Liver (tissue), 9 donors: ENCODE results near the gene PLEK2. TPM values are rescaled to one million over a fixed set of nuclear protein-coding genes. Genes with fewer than 3 reads are reported as not detected.

ENCODE experiments used
- DNase-seq: peaks from one replicate; pipeline ENCODE4 v3.0.0-alpha.2; 2017; ENCODE audit warnings: low spot score
- H3K27ac ChIP-seq, 2 donors: one replicate each; pipeline ENCODE4 v1.7.0; 2013; ENCODE audit warnings: inconsistent platforms in 2 of 2, low read length in 2 of 2, control low read depth in 1 of 2, low read depth in 1 of 2, mild to moderate bottlenecking in 1 of 2
- H3K27me3 ChIP-seq, 4 donors: one replicate each; pipeline versions ENCODE4 v1.6.1 to v1.7.0; 2013; ENCODE audit warnings: low read length in 3 of 4, inconsistent platforms in 1 of 4, mild to moderate bottlenecking in 1 of 4, moderate library complexity in 1 of 4; ENCODE audit not compliant: control insufficient read depth in 4 of 4, insufficient read depth in 4 of 4
- H3K36me3 ChIP-seq, 4 donors: one replicate each; pipeline versions ENCODE4 v1.6.1 to v1.7.0; 2013; ENCODE audit warnings: low read length in 3 of 4, mild to moderate bottlenecking in 3 of 4, low read depth in 1 of 4, moderate library complexity in 1 of 4; ENCODE audit not compliant: control insufficient read depth in 4 of 4, insufficient read depth in 3 of 4
- H3K4me1 ChIP-seq, 4 donors: one replicate each; pipeline versions ENCODE4 v1.6.1 to v1.7.0; 2013; ENCODE audit warnings: low read length in 3 of 4, mild to moderate bottlenecking in 3 of 4, moderate library complexity in 1 of 4; ENCODE audit not compliant: control insufficient read depth in 4 of 4, insufficient read depth in 4 of 4
- H3K4me3 ChIP-seq, 3 donors: one replicate each; pipeline versions ENCODE4 v1.6.1 to v1.7.0; 2013; ENCODE audit warnings: low read length in 3 of 3, control low read depth in 1 of 3, low read depth in 1 of 3, mild to moderate bottlenecking in 1 of 3
- H3K9ac ChIP-seq, 2 donors: one replicate each; pipeline ENCODE4 v1.7.0; 2013; ENCODE audit warnings: low read length in 2 of 2, mild to moderate bottlenecking in 2 of 2, moderate library complexity in 2 of 2, control low read depth in 1 of 2, low read depth in 1 of 2
- H3K9me3 ChIP-seq, 4 donors: one replicate each; pipeline versions ENCODE4 v1.6.1 to v1.7.0; 2013; ENCODE audit warnings: low read length in 3 of 4; ENCODE audit not compliant: control insufficient read depth in 4 of 4
- EGR1 ChIP-seq, 2 donors: IDR thresholded peaks; 2 replicates each; pipeline ENCODE4 v1.6.1; 2016 to 2018; ENCODE audit warnings: antibody characterized with exemption in 2 of 2, low read depth in 2 of 2
- GABPA ChIP-seq, 2 donors: IDR thresholded peaks in 1 of 2; conservative IDR thresholded peaks in 1 of 2; 2 replicates each; pipeline ENCODE4 v1.6.1; 2016; ENCODE audit warnings: antibody characterized with exemption in 2 of 2, mild to moderate bottlenecking in 1 of 2, moderate library complexity in 1 of 2
- HNF4A ChIP-seq, 2 donors: conservative IDR thresholded peaks; 2 replicates each; pipeline ENCODE4 v1.6.1; 2016; ENCODE audit warnings: antibody characterized with exemption in 2 of 2, mild to moderate bottlenecking in 2 of 2
- JUND ChIP-seq, 2 donors: IDR thresholded peaks; 2 replicates each; pipeline ENCODE4 v1.6.1; 2016; ENCODE audit warnings: antibody characterized with exemption in 2 of 2
- NR2F2 ChIP-seq: IDR thresholded peaks from 2 replicates; pipeline ENCODE4 v1.6.1; 2016; ENCODE audit warnings: antibody characterized with exemption
- SP1 ChIP-seq: IDR thresholded peaks from 2 replicates; pipeline ENCODE4 v1.6.1; 2018; ENCODE audit warnings: antibody characterized with exemption, mild to moderate bottlenecking
- TAF1 ChIP-seq: conservative IDR thresholded peaks from 2 replicates; pipeline ENCODE4 v1.6.1; 2016; ENCODE audit warnings: antibody characterized with exemption, mild to moderate bottlenecking
- WGBS: extraction: QIAGEN DNeasy Blood & Tissue Kit; methylation state at CpG from one replicate; pipeline ENCODE4 v1.1.7; 2013; 5-methylcytosine and 5-hydroxymethylcytosine counted together
- polyA plus RNA-seq, 2 donors: library from polyadenylated mRNA; stranded (reverse) in 1 of 2; unstranded in 1 of 2; fragments of 200-250 nt in 1 of 2; fragments of >200 nt in 1 of 2; fragmentation: Nextera tagmentation in 1 of 2; extraction: Ambion mirVana in 1 of 2; gene quantifications; one replicate each; pipeline versions ENCODE4 v1.2.1 to v1.2.3, GENCODE V29; 2013 to 2015
- total RNA-seq, 2 donors: library from RNA; depleted of rRNA; stranded (reverse); fragments of >200 nt; gene quantifications; one replicate each; pipeline ENCODE4 v1.2.3, GENCODE V29; 2014
- TF ChIP-seq, protein P1 (sequence below): IDR thresholded peaks from 2 replicates; pipeline ENCODE4 v1.6.1; 2016; ENCODE audit warnings: antibody characterized with exemption
- TF ChIP-seq, protein P2 (sequence below): IDR thresholded peaks from 2 replicates; pipeline ENCODE4 v1.6.1; 2016; ENCODE audit warnings: antibody characterized with exemption, mild to moderate bottlenecking
- TF ChIP-seq, protein P3 (sequence below): fragments of 150-350 bp; IDR thresholded peaks from 2 replicates; pipeline ENCODE4 v1.5.1; 2017; ENCODE audit warnings: improper control_type of control experiment, low read depth, low read length; ENCODE audit not compliant: missing input control
- donor health status: healthy.
- donor health status: healthy.
- donor health status: healthy.
- donor health status: healthy.
- donor health status: healthy.

The PLEK2 gene
- total and polyA plus RNA-seq, 4 donors, result 6.1 to 17.4 (median 11.2) TPM

DNA sequence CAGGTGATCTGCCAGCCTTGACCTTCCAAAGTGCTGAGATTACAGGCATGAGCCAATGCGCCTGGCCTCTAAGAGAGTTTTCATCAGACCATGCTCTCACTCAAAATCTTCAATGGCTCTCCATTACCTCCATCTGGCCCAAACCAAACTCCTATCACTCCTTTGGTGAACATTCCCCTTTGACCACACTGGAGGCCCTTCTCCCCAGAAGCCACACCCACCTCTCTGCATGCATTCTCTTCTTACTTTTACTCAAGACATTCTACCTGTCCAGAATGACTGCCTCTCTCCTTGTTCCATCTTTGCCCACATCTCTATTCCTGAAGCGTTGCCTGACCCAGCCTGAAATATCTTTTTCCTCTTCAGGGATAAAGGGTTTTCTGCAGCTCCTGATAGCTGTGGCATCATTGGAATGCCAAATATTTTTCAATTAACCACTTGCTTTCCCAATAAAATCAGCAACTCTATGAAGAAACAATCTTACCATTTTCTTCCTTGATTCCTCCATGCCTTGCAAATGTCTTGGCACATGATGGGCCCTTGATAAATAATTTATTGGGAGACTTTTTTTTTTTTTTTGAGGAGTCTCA is 15.5 kb downstream of the PLEK2 start:
- no peak overlapping the region for H3K4me3 ChIP-seq
- H3K4me1 ChIP-seq, result peaks cover 0 to 4% (median 1%) of the 10 kb centered on the region in 4 donors
- H3K9me3 ChIP-seq, result no peaks in the 10 kb centered on the region
- no peaks in the 10 kb centered on the region for H3K36me3 ChIP-seq
- no peaks in the 10 kb centered on the region for H3K27me3 ChIP-seq
- H3K9ac ChIP-seq, result no peak overlapping the region
- DNase-seq, result no peak
- 88% methylated on average over 2 of the region's 2 CpGs for WGBS
- TF ChIP-seq NR2F2, result no peak
- TF ChIP-seq, protein P1, sequence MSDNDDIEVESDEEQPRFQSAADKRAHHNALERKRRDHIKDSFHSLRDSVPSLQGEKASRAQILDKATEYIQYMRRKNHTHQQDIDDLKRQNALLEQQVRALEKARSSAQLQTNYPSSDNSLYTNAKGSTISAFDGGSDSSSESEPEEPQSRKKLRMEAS, result no peak
- TF ChIP-seq, protein P2, sequence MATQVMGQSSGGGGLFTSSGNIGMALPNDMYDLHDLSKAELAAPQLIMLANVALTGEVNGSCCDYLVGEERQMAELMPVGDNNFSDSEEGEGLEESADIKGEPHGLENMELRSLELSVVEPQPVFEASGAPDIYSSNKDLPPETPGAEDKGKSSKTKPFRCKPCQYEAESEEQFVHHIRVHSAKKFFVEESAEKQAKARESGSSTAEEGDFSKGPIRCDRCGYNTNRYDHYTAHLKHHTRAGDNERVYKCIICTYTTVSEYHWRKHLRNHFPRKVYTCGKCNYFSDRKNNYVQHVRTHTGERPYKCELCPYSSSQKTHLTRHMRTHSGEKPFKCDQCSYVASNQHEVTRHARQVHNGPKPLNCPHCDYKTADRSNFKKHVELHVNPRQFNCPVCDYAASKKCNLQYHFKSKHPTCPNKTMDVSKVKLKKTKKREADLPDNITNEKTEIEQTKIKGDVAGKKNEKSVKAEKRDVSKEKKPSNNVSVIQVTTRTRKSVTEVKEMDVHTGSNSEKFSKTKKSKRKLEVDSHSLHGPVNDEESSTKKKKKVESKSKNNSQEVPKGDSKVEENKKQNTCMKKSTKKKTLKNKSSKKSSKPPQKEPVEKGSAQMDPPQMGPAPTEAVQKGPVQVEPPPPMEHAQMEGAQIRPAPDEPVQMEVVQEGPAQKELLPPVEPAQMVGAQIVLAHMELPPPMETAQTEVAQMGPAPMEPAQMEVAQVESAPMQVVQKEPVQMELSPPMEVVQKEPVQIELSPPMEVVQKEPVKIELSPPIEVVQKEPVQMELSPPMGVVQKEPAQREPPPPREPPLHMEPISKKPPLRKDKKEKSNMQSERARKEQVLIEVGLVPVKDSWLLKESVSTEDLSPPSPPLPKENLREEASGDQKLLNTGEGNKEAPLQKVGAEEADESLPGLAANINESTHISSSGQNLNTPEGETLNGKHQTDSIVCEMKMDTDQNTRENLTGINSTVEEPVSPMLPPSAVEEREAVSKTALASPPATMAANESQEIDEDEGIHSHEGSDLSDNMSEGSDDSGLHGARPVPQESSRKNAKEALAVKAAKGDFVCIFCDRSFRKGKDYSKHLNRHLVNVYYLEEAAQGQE, result no peak
- H3K27ac ChIP-seq, result no peak overlapping the region

DNA sequence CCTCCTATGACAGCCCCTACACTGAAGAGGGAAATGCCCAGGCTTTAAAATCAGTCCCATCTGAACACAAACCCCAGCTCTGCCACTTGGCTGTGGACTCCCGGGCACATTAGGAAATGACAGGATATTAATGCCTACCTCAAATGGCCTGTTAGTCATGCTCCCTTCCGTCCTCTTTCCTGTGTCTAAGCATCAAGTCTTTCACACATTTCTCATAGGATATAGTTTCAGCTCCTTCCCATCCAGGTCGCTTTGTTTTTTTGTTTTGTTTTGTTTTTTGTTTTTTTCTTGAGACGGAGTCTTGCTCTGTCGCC is 16.1 kb downstream of the PLEK2 start:
- no peak overlapping the region for H3K9ac ChIP-seq
- no peak overlapping the region for H3K4me3 ChIP-seq
- 90% methylated on average over 5 of the region's 5 CpGs for WGBS
- H3K9me3 ChIP-seq, result no peaks in the 10 kb centered on the region
- TF ChIP-seq EGR1 (IDR thresholded peaks at IDR 0.05; ENCODE audit: low read depth in 2 of 2) (no peak), NR2F2 (no peak), HNF4A (conservative IDR thresholded peaks at IDR 0.05) (no peak), GABPA (IDR thresholded peaks at IDR 0.05 in 1 of 2, conservative IDR thresholded peaks at IDR 0.05 in 1 of 2) (no peak), JUND (IDR thresholded peaks at IDR 0.05) (no peak), TAF1 (no peak), SP1 (no peak)
- TF ChIP-seq, protein P1, result no peak
- TF ChIP-seq, protein P3, sequence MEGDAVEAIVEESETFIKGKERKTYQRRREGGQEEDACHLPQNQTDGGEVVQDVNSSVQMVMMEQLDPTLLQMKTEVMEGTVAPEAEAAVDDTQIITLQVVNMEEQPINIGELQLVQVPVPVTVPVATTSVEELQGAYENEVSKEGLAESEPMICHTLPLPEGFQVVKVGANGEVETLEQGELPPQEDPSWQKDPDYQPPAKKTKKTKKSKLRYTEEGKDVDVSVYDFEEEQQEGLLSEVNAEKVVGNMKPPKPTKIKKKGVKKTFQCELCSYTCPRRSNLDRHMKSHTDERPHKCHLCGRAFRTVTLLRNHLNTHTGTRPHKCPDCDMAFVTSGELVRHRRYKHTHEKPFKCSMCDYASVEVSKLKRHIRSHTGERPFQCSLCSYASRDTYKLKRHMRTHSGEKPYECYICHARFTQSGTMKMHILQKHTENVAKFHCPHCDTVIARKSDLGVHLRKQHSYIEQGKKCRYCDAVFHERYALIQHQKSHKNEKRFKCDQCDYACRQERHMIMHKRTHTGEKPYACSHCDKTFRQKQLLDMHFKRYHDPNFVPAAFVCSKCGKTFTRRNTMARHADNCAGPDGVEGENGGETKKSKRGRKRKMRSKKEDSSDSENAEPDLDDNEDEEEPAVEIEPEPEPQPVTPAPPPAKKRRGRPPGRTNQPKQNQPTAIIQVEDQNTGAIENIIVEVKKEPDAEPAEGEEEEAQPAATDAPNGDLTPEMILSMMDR, result no peak
- H3K36me3 ChIP-seq, result no peaks in the 10 kb centered on the region
- H3K4me1 ChIP-seq, result peaks cover 0 to 4% (median 1%) of the 10 kb centered on the region in 4 donors
- DNase-seq, result no peak
- no peak overlapping the region for H3K27ac ChIP-seq
- H3K27me3 ChIP-seq, result no peaks in the 10 kb centered on the region
